KOPT-K1 (cell line): ENCODE data around the gene CLCN1.

Experiments
- H3K27ac ChIP-seq: fragments of 200-600 bp; sonication (generic); 2 replicates; pipeline ENCODE4 v1.5.1; 2016; ENCODE audit warnings: antibody characterized with exemption, mild to moderate bottlenecking, low read depth, low read length; ENCODE audit not compliant: poor library complexity, severe bottlenecking
- H3K36me3 ChIP-seq: fragments of 200-600 bp; sonication (generic); 2 replicates; pipeline ENCODE4 v1.5.1; 2017; ENCODE audit warnings: antibody characterized with exemption, mild to moderate bottlenecking, low read length, moderate library complexity; ENCODE audit not compliant: insufficient read depth
- H3K9me3 ChIP-seq: fragments of 200-600 bp; sonication (generic); 2 replicates; pipeline ENCODE4 v1.5.1; 2017; ENCODE audit warnings: antibody characterized with exemption, low read length, mild to moderate bottlenecking; ENCODE audit not compliant: insufficient read depth, poor library complexity, severe bottlenecking

The CLCN1 gene

DNA sequence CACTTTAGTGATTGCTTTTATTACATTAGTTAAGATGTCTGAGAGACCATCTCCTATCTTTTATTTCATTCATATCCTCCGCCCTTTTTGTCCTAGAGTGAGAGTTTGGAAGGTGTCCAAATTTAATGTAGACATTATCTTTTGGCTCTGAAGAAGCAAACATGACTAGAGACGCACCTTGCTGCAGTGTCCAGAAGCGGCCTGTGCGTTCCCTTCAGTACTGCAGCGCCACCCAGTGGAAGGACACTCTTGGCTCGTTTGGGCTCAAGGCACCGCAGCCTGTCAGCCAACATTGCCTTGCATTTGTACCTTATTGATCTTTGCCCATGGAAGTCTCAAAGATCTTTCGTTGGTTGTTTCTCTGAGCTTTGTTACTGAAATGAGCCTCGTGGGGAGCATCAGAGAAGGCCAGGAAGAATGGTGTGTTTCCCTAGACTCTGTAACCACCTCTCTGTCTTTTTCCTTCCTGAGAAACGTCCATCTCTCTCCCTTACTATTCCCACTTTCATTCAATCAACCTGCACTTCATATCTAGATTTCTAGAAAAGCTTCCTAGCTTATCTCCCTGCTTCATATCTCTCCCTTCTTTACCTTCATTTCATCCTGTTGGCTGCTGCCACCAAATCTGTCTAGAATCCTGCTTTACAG is 10.4 kb upstream of the CLCN1 start:
- H3K9me3 ChIP-seq: no peaks in the 10 kb centered on the region
- H3K36me3 ChIP-seq: peaks cover 93% of the 10 kb centered on the region
- no peak overlapping the region for H3K27ac ChIP-seq

DNA sequence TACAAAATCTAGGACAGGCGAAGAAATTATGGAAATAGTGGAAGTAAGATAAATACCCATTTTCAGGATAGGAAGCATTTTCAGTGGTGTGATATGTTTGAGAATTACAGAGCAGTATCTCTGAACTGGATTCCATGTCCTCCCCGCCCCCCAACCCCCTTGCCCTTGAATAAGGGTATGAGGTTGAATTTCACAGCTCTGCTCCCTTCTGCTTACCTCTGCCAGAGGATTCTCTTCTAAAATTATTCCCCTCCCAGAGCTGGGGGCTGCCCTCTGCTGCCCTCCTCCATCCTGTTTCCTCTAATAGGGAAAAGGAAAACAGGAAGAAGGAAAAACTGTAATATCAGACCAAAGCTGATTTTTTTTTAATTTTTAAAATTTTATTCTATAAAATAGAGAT is 7.3 kb upstream of the CLCN1 start:
- peaks cover 64% of the 10 kb centered on the region for H3K36me3 ChIP-seq
- no peaks in the 10 kb centered on the region for H3K9me3 ChIP-seq
- H3K27ac ChIP-seq: no peak overlapping the region

DNA sequence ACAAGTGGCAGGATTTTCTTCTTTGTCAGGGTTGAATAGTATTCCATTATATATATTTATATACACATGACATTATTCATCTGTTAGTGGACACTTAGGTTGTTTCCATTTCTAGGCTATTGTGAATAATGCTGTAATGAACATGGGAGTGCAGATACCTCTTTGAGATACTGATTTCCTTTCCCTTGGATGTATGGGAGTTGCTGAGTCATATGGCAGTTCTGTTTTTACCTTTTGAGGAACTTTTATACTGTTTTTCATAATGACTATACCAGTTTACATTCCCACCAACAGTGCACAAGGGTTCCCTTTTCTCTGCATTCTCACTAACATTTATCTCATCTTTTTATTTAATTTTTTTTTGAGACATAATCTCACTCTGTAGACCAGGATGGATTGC is 1.8 kb upstream of the CLCN1 start:
- Histone ChIP-seq H3K27ac (no peak overlapping the region), H3K9me3 (no peaks in the 10 kb centered on the region), H3K36me3 (peaks cover 9% of the 10 kb centered on the region; the same call in 1 of the 2 replicates)

DNA sequence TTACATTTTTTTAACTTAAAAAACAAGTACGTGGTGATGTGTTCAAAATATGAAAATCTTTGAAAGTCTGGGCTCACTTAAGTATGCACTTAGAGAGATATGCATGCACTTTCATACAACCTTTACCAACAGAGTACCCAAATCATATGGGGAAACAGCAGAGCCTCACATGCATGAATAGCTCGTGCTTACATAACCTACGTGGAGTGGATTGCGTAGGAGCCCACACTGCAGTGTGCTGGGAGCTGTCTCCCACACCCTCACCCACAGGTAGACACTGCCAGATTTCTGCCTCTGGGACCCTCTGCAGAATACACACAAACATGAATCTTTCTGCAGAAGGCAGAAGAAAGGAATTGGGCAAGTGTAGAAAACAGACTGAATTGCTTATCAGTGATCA is 581 bp downstream of the CLCN1 start:
- Histone ChIP-seq H3K9me3 (no peaks in the 10 kb centered on the region), H3K36me3 (no peaks in the 10 kb centered on the region), H3K27ac (no peak overlapping the region)

DNA sequence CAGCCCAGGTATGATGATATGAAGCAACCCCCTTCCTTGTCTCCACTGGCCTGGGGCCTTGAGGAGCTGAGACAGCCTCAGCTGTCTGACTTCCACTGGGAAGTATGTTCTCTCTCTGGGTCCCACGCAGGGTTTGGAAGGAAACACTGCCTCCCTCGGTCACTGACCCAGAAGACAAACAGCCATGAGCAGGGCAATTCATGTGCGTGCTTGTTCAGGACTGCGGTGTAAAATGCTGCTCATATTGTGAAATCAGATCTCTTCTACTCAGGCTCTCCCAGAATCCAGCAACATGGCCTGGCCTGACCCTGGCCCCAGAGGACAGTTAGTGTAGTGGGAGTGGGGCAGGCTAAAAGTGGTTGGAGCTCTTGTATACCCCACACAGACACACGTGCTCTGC is 2.8 kb downstream of the CLCN1 start:
- Histone ChIP-seq H3K27ac (no peak overlapping the region), H3K36me3 (no peaks in the 10 kb centered on the region), H3K9me3 (no peaks in the 10 kb centered on the region)

- Histone ChIP-seq H3K27ac (no peak overlapping the region), H3K36me3 (no peaks in the 10 kb centered on the region), H3K9me3 (no peaks in the 10 kb centered on the region)
Observed at GRCh38 chr7:143320620-143321019, 4.7 kb downstream of the CLCN1 start.

DNA sequence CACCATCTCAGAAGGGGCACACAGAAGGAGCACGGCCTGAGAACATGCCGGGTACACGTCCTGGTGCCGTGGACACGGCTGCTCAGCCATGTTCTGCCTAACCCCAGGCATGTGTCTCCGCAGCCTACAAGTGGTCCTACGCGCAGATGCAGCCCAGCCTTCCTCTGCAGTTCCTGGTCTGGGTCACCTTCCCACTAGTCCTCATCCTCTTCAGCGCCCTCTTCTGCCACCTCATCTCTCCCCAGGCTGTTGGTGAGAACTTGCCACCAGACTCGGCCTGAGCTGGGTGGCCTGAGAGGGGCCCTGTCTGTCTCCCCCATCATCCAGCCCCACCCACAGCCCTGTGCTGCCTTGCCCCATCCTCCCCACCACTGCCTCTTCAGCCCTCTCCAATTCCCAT is 5.3 kb downstream of the CLCN1 start:
- no peak overlapping the region for H3K27ac ChIP-seq
- H3K9me3 ChIP-seq: no peaks in the 10 kb centered on the region
- no peaks in the 10 kb centered on the region for H3K36me3 ChIP-seq

GRCh38 chr7:143321734-143322133 is 5.8 kb downstream of the CLCN1 start:
- H3K9me3 ChIP-seq: no peaks in the 10 kb centered on the region
- H3K36me3 ChIP-seq: no peaks in the 10 kb centered on the region
- no peak overlapping the region for H3K27ac ChIP-seq

DNA sequence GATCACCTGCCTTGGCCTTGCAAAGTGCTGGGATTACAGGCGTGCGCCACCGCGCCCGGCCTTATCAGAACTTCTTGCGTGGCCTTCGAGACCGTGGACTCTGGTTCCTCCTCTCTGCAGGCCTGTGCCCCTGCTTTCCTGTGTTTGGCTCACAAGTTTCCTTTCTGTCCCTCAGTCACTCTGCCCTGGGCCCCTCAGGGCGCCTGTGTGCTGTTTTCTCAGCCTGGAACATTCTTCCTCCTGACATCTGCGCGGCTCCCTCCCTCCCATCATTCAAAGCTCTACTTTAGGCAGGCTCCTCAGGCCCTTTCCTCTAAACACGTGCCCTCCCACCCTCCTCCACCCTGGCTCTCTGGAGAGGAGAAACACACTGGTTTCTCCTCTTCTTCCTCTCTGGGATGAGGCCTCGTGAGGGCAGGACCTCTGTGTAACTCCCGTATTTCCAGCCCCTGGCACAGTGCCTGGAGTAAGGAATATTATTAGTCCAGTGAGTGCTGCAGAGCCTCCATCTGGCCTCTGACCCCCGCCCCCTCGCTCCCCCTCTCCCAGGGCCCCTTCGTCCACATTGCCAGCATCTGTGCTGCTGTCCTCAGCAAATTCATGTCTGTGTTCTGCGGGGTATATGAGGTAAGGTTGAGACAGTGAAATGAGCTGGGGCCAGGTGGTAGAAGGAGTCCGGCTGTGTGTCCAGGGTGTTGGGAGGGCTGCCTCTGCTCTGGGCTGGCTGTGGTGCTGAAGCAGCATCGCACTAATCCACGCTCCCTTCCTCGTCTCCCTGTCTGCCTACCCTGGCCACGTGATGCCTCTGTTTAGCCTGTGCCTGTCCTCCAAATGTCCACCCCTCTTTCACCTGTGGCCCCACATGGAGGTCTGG is 7.1 kb downstream of the CLCN1 start:
- no peaks in the 10 kb centered on the region for H3K36me3 ChIP-seq
- H3K9me3 ChIP-seq: no peaks in the 10 kb centered on the region
- H3K27ac ChIP-seq: no peak overlapping the region

DNA sequence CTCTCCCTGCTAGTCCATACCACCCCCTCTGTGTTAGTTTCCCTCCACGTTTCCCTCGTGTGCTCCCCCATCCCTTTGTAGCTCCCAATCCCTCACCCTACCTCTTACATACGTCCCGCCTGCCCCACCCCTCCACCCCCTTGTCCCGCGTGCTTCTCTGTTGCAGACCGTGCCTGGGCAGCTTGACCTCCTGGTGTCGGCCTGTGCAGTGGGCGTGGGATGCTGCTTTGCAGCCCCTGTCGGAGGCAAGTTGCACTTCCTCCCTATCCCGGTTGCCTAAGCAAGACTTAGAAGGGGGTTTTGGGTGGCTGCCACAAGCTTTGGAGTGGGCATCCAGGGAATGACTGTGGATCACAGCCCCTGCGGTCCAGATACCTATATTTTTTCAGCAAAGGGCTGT is 7.7 kb downstream of the CLCN1 start:
- H3K36me3 ChIP-seq: no peaks in the 10 kb centered on the region
- H3K9me3 ChIP-seq: no peaks in the 10 kb centered on the region
- no peak overlapping the region for H3K27ac ChIP-seq

GRCh38 chr7:143325240-143325639 is 9.3 kb downstream of the CLCN1 start:
- H3K9me3 ChIP-seq: no peaks in the 10 kb centered on the region
- no peak overlapping the region for H3K27ac ChIP-seq
- H3K36me3 ChIP-seq: no peaks in the 10 kb centered on the region

- Histone ChIP-seq H3K36me3 (no peaks in the 10 kb centered on the region), H3K9me3 (no peaks in the 10 kb centered on the region), H3K27ac (no peak overlapping the region)
Observed at GRCh38 chr7:143327903-143328302, 12.0 kb downstream of the CLCN1 start.

DNA sequence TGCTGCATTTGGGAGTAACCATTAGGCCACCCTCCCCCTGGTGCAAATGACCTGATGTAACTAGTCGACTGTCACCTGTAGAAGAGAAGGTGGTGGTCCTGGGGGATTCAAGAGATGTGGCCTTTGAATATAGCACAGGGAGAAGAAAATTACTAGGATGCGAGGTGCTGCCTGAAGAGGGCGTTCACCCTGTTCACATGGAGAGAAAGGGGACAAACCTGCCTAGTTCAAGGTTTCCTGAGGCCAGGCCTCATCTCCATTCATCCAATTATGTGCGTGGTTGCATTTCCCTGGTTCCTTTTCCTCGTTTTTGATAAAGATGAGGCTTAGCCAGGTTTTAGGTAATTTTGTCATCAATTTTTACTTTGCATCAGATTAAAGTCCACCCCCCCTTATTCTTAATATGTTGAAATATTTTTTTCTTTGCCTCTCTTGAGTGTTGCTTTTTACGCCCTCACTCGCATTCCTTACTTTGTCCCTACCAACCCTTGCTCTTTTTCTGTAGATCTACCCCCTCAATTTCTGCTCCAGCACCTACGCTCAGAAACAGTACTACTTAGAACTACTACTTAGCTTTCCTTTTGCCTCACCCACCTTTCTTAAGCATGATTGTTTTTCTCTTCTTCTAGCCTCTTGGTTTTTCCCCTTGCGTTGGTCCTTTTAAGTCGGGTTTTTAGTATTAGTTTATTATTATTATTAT is 13.7 kb downstream of the CLCN1 start:
- Histone ChIP-seq H3K36me3 (no peaks in the 10 kb centered on the region), H3K9me3 (no peaks in the 10 kb centered on the region), H3K27ac (no peak overlapping the region)

DNA sequence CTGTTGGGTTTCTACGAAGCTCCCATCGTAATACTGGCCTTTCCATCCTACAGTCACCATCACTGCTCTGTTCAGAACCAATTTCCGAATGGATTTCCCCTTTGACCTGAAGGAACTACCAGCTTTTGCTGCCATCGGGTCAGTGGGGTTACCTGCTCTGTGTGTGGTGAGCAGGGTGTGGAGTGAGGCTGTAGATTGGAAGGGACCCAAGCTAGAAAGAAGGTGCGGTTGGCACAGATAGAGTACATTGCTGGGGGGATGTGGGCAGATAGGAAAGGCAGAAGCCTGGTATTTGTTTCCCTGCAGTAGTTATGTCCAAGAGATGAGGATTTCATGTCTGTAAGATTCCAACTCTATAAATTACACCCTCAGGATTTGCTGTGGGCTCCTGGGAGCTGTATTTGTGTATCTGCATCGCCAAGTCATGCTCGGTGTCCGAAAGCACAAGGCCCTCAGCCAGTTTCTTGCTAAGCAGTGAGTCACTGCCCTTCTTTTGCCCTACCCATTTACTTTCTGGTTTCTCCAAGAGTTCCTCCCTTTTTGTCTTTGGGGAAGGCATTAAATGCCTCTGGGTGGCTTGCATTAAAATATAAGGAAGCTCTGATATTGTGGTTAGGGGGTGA is 15.4 kb downstream of the CLCN1 start:
- no peaks in the 10 kb centered on the region for H3K36me3 ChIP-seq
- H3K9me3 ChIP-seq: no peaks in the 10 kb centered on the region
- H3K27ac ChIP-seq: no peak overlapping the region

- Histone ChIP-seq H3K27ac (no peak overlapping the region), H3K9me3 (peaks cover 3% of the 10 kb centered on the region), H3K36me3 (no peaks in the 10 kb centered on the region)
Observed at GRCh38 chr7:143334244-143334643, 18.3 kb downstream of the CLCN1 start.
